A673 (cell line): ENCODE measurements around the gene TEKTIP1.

Source experiments
- CTCF ChIP-seq: fragments of 300-800, 200-600 bp; sonication (generic); conservative IDR thresholded peaks from 2 replicates; pipeline ENCODE4 v1.5.1; 2017; ENCODE audit warnings: low read depth, mild to moderate bottlenecking, antibody characterized with exemption, low read length, moderate library complexity, mixed read lengths
- EZH2 ChIP-seq: fragments of 200-600 bp; sonication (generic); IDR thresholded peaks from 2 replicates; pipeline ENCODE4 v1.6.1; 2017; ENCODE audit warnings: borderline replicate concordance, low read depth, mild to moderate bottlenecking, mixed read lengths, antibody characterized with exemption, low read length; ENCODE audit not compliant: poor library complexity, severe bottlenecking

DNA sequence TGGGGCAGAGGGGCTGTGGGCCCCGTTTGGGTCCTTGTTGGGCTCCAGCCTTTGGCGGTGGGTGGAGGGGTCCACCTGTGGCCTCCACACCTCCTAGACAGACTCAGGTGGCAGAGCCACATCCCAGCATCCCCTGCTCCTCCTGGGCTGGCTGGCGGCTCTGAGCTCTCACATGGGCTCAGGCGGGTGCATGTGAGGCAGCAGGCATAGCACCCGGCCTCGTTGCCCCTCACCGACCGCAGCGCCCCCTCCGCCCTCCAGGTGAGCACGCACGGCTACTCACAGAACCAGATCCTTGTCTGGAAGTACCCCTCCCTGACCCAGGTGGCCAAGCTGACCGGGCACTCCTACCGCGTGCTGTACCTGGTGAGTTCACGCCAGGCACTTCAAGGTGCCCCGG is 5.9 kb upstream of the TEKTIP1 start:
- TF ChIP-seq CTCF: no peak
- no peak for TF ChIP-seq EZH2
